Measurements from ENCODE around the gene EPX. TPM values are rescaled to one million over a fixed set of nuclear protein-coding genes. Genes with fewer than 3 reads are reported as not detected.

The EPX gene
- total and polyA plus RNA-seq, 2 experiments from 2014 or later: not detected

- no peaks in the 10 kb centered on the region for H3K9me3 ChIP-seq (ENCODE audit: low read depth)
- DNase-seq (ENCODE audit: low read depth in 1 of 2, low spot score in 1 of 2): no peak
- H3K27me3 ChIP-seq: peaks cover 7% of the 10 kb centered on the region
- H3K36me3 ChIP-seq: no peaks in the 10 kb centered on the region
- H3K4me3 ChIP-seq: no peak overlapping the region
- no peaks in the 10 kb centered on the region for H3K4me1 ChIP-seq (ENCODE audit: low read depth)
- no peak for TF ChIP-seq CTCF (IDR thresholded peaks at IDR 0.05; ENCODE audit: low read depth, low read length)
- no peak overlapping the region for H3K27ac ChIP-seq
Measured at GRCh38 chr17:58193641-58194255, 1.2 kb downstream of the EPX start.

- no peaks in the 10 kb centered on the region for H3K9me3 ChIP-seq (ENCODE audit: low read depth)
- DNase-seq (ENCODE audit: low read depth in 1 of 2, low spot score in 1 of 2): no peak
- peaks cover 9% of the 10 kb centered on the region for H3K27me3 ChIP-seq
- no peak for TF ChIP-seq CTCF (IDR thresholded peaks at IDR 0.05; ENCODE audit: low read depth, low read length)
- no peak overlapping the region for H3K4me3 ChIP-seq
- no peaks in the 10 kb centered on the region for H3K4me1 ChIP-seq (ENCODE audit: low read depth)
- H3K36me3 ChIP-seq: no peaks in the 10 kb centered on the region
- H3K27ac ChIP-seq: no peak overlapping the region
Measured at GRCh38 chr17:58195518-58196123, 3.1 kb downstream of the EPX start.

GRCh38 chr17:58196610-58197009 lies 4.1 kb downstream of the EPX start:
- Histone ChIP-seq H3K36me3 (no peaks in the 10 kb centered on the region), H3K27me3 (peaks cover 9% of the 10 kb centered on the region), H3K27ac (no peak overlapping the region), H3K4me3 (no peak overlapping the region), H3K9me3 (ENCODE audit: low read depth) (no peaks in the 10 kb centered on the region), H3K4me1 (ENCODE audit: low read depth) (no peaks in the 10 kb centered on the region)
- no peak for TF ChIP-seq CTCF (IDR thresholded peaks at IDR 0.05; ENCODE audit: low read depth, low read length)
- DNase-seq (ENCODE audit: low read depth in 1 of 2, low spot score in 1 of 2): no peak

- peaks cover 9% of the 10 kb centered on the region for H3K27me3 ChIP-seq
- peak; percentile 36 to 60 for DNase-seq (ENCODE audit: low read depth in 1 of 2, low spot score in 1 of 2)
- TF ChIP-seq CTCF (IDR thresholded peaks at IDR 0.05; ENCODE audit: low read depth, low read length): peak; percentile 65
Measured at GRCh38 chr17:58200024-58200633, 7.6 kb downstream of the EPX start.

GRCh38 chr17:58202859-58203258 lies 10.3 kb downstream of the EPX start:
- Histone ChIP-seq H3K36me3 (peaks cover 3% of the 10 kb centered on the region), H3K27me3 (peaks cover 9% of the 10 kb centered on the region), H3K9me3 (ENCODE audit: low read depth) (no peaks in the 10 kb centered on the region), H3K4me1 (ENCODE audit: low read depth) (no peaks in the 10 kb centered on the region), H3K27ac (no peak overlapping the region), H3K4me3 (no peak overlapping the region)
- no peak for DNase-seq (ENCODE audit: low read depth in 1 of 2, low spot score in 1 of 2)
- TF ChIP-seq CTCF (IDR thresholded peaks at IDR 0.05; ENCODE audit: low read depth, low read length): no peak

More at GRCh38 chr17:58200024-58200633, 7.6 kb downstream of the EPX start:
- H3K4me3 ChIP-seq: no peak overlapping the region
- no peak overlapping the region for H3K27ac ChIP-seq
- H3K9me3 ChIP-seq (ENCODE audit: low read depth): no peaks in the 10 kb centered on the region
- H3K36me3 ChIP-seq: no peaks in the 10 kb centered on the region
- H3K4me1 ChIP-seq (ENCODE audit: low read depth): no peaks in the 10 kb centered on the region

Measured in cardiac muscle cell (in vitro differentiated cells and primary cell).